H9 (cell line): Measurements from ENCODE around the gene PEX14. TPM values are rescaled to one million over a fixed set of nuclear protein-coding genes. Genes with fewer than 3 reads are reported as not detected.

Source experiments
- DNase-seq: peaks from one replicate; pipeline ENCODE4 v3.0.0-alpha.2; 2017
- H2AFZ ChIP-seq: one replicate; pipeline ENCODE4 v1.6.1; 2013; ENCODE audit warnings: mild to moderate bottlenecking, low read length, control low read depth, moderate library complexity
- H2AK5ac ChIP-seq: 2 replicates; pipeline ENCODE4 v1.6.1; 2013; ENCODE audit warnings: low read length, control low read depth, mixed read lengths; ENCODE audit not compliant: insufficient read length
- H2BK120ac ChIP-seq: one replicate; pipeline ENCODE4 v1.6.1; 2013; ENCODE audit warnings: low read depth, mild to moderate bottlenecking, low read length, control low read depth, inconsistent platforms; ENCODE audit not compliant: poor library complexity, severe bottlenecking
- H2BK12ac ChIP-seq: 2 replicates; pipeline ENCODE4 v1.6.1; 2013; ENCODE audit warnings: low read length, control low read depth, mixed read lengths, low read depth; ENCODE audit not compliant: insufficient read length
- H2BK15ac ChIP-seq: 2 replicates; pipeline ENCODE4 v1.6.1; 2013; ENCODE audit warnings: low read depth, low read length, control low read depth
- H2BK20ac ChIP-seq: one replicate; pipeline ENCODE4 v1.6.1; 2013; ENCODE audit warnings: low read depth, mild to moderate bottlenecking, low read length, control low read depth, inconsistent platforms; ENCODE audit not compliant: poor library complexity, severe bottlenecking
- H2BK5ac ChIP-seq: 2 replicates; pipeline ENCODE4 v1.6.1; 2013; ENCODE audit warnings: low read length, control low read depth, mixed read lengths; ENCODE audit not compliant: insufficient read length
- H3K14ac ChIP-seq: 2 replicates; pipeline ENCODE4 v1.6.1; 2013; ENCODE audit warnings: low read length, control low read depth; ENCODE audit not compliant: insufficient read depth
- H3K18ac ChIP-seq: 2 replicates; pipeline ENCODE4 v1.6.1; 2013; ENCODE audit warnings: low read depth, mild to moderate bottlenecking, mixed read lengths, low read length, control low read depth; ENCODE audit not compliant: insufficient read length
- H3K23ac ChIP-seq: 2 replicates; pipeline ENCODE4 v1.6.1; 2013; ENCODE audit warnings: low read length, control low read depth, mixed read lengths, low read depth; ENCODE audit not compliant: insufficient read length
- H3K23me2 ChIP-seq: 2 replicates; pipeline ENCODE4 v1.6.1; 2013; ENCODE audit warnings: low read depth, mild to moderate bottlenecking, mixed read lengths, low read length, control low read depth; ENCODE audit not compliant: insufficient read length, poor library complexity, severe bottlenecking
- H3K27ac ChIP-seq: 2 replicates; pipeline ENCODE4 v1.5.1; 2013; ENCODE audit warnings: low read length, control low read depth, mixed read lengths, low read depth; ENCODE audit not compliant: insufficient read length
- H3K27me3 ChIP-seq: 2 replicates; pipeline ENCODE4 v1.6.1; 2013; ENCODE audit warnings: low read length, control low read depth, inconsistent platforms; ENCODE audit not compliant: insufficient read depth
- H3K4ac ChIP-seq: 2 replicates; pipeline ENCODE4 v1.6.1; 2013; ENCODE audit warnings: low read depth, mild to moderate bottlenecking, control low read depth, inconsistent platforms, low read length, moderate library complexity
- H3K4me1 ChIP-seq: 2 replicates; pipeline ENCODE4 v1.6.1; 2013; ENCODE audit warnings: low read length, control low read depth, inconsistent platforms; ENCODE audit not compliant: insufficient read depth
- H3K4me2 ChIP-seq: 2 replicates; pipeline ENCODE4 v1.6.1; 2013; ENCODE audit warnings: low read length, control low read depth, mixed read lengths; ENCODE audit not compliant: insufficient read length, insufficient read depth
- H3K56ac ChIP-seq: 2 replicates; pipeline ENCODE4 v1.6.1; 2013; ENCODE audit warnings: low read depth, mild to moderate bottlenecking, mixed read lengths, low read length, control low read depth; ENCODE audit not compliant: insufficient read length
- H3K79me1 ChIP-seq: 2 replicates; pipeline ENCODE4 v1.6.1; 2013; ENCODE audit warnings: low read depth, mild to moderate bottlenecking, moderate library complexity, low read length, control low read depth, inconsistent platforms; ENCODE audit not compliant: insufficient read depth, poor library complexity, severe bottlenecking
- H3K79me2 ChIP-seq: 2 replicates; pipeline ENCODE4 v1.6.1; 2013; ENCODE audit warnings: low read length, control low read depth, inconsistent platforms; ENCODE audit not compliant: insufficient read depth
- H3K9ac ChIP-seq: 2 replicates; pipeline ENCODE4 v1.6.1; 2013; ENCODE audit warnings: low read length, control low read depth, mixed read lengths; ENCODE audit not compliant: insufficient read length; ENCODE audit errors: extremely low read depth
- H3K9me3 ChIP-seq: one replicate; pipeline ENCODE4 v1.6.1; 2013; ENCODE audit warnings: low read depth, low read length, inconsistent platforms; ENCODE audit not compliant: control insufficient read depth
- H3T11ph ChIP-seq: one replicate; pipeline ENCODE4 v1.6.1; 2013; ENCODE audit warnings: mild to moderate bottlenecking, low read length, control low read depth, inconsistent platforms
- H4K20me1 ChIP-seq: one replicate; pipeline ENCODE4 v1.6.1; 2013; ENCODE audit not compliant: control insufficient read depth, insufficient read length, insufficient read depth
- H4K5ac ChIP-seq: 2 replicates; pipeline ENCODE4 v1.6.1; 2013; ENCODE audit warnings: low read depth, mild to moderate bottlenecking, mixed read lengths, low read length, control low read depth; ENCODE audit not compliant: insufficient read length
- H4K8ac ChIP-seq: replicated peaks from 2 replicates; pipeline ENCODE4 v1.6.1; 2013; ENCODE audit warnings: low read length, control low read depth, mixed read lengths, low read depth; ENCODE audit not compliant: insufficient read length
- H4K91ac ChIP-seq: 2 replicates; pipeline ENCODE4 v1.6.1; 2013; ENCODE audit warnings: low read depth, mild to moderate bottlenecking, moderate library complexity, mixed read lengths, low read length, control low read depth; ENCODE audit not compliant: insufficient read length
- H3K27ac Mint-ChIP-seq, 3 experiments: 2 replicates in 2 of 3; 3 replicates in 1 of 3; pipeline ENCODE4 v1.8.0; 2020 to 2021; ENCODE audit warnings: mixed read lengths in 3 of 3, mild to moderate bottlenecking in 1 of 3, moderate library complexity in 1 of 3
- H3K27me3 Mint-ChIP-seq: 2 replicates; pipeline ENCODE4 v1.8.0; 2021; ENCODE audit warnings: low read depth, mild to moderate bottlenecking, moderate library complexity, mixed read lengths
- H3K36me3 Mint-ChIP-seq, 3 experiments: 2 replicates in 2 of 3; 3 replicates in 1 of 3; pipeline ENCODE4 v1.8.0; 2020 to 2021; ENCODE audit warnings: low read depth in 3 of 3, mixed read lengths in 3 of 3; ENCODE audit not compliant: insufficient read depth in 1 of 3
- H3K4me1 Mint-ChIP-seq, 2 experiments: 2 replicates each; pipeline ENCODE4 v1.8.0; 2020; ENCODE audit warnings: mixed read lengths in 2 of 2
- H3K4me3 Mint-ChIP-seq, 2 experiments: 2 replicates in 1 of 2; 3 replicates in 1 of 2; pipeline ENCODE4 v1.8.0; 2020 to 2021; ENCODE audit warnings: mild to moderate bottlenecking in 2 of 2, mixed read lengths in 2 of 2, moderate library complexity in 1 of 2
- H3K9me3 Mint-ChIP-seq, 2 experiments: 2 replicates in 1 of 2; 3 replicates in 1 of 2; pipeline ENCODE4 v1.8.0; 2020; ENCODE audit warnings: mild to moderate bottlenecking in 2 of 2, mixed read lengths in 2 of 2, moderate library complexity in 1 of 2
- WGBS: extraction: QIAGEN DNeasy Blood & Tissue Kit; methylation state at CpG from one replicate; pipeline ENCODE4 v1.1.7; 2013; ENCODE audit warnings: missing lambda C conversion rate, low lambda C conversion rate, mixed read lengths; ENCODE audit not compliant: insufficient read length; ENCODE audit errors: extremely low coverage; 5-methylcytosine and 5-hydroxymethylcytosine counted together
- total RNA-seq: library from RNA; stranded (reverse); gene quantifications from 2 replicates; pipeline ENCODE4 v1.2.1, GENCODE V29; 2021
- TF ChIP-seq, protein P1 (sequence below): fragments of 200-600 bp; sonication (generic); conservative IDR thresholded peaks from 3 replicates; pipeline ENCODE4 v1.8.0; 2021; ENCODE audit warnings: antibody characterized with exemption, mild to moderate bottlenecking

The PEX14 gene
- total RNA-seq, 1 experiment from 2014 or later: 23.9 TPM

DNA sequence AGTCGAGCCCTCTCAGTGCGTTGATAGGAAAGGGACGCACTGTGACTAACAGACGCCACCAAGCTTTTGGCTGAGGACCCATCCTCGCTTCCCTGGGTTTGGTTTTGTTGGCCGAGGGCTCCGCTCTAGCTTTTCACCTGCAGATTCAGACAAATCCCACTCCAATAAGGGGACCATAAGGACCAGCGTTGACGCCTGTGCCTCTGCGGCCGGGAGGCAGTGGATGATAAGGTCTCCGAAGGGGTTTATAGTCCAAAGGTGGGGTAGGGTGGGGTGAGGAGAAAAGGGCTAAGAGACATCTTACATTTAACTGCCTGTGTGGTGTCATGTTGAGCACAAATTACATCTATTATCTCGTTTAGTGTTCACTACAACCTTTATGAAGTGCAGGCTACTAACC lies 760 bp downstream of the PEX14 start:
- no peaks in the 10 kb centered on the region for H3K9me3 Mint-ChIP-seq
- peak overlapping the region; percentile 65 for H3K9ac ChIP-seq
- no peaks in the 10 kb centered on the region for H3K27me3 Mint-ChIP-seq
- no CpG with 5 or more reads among the region's 13 CpGs for WGBS
- H4K8ac ChIP-seq: no peak overlapping the region
- H4K91ac ChIP-seq: no peak overlapping the region
- no peak overlapping the region for H3K14ac ChIP-seq
- peaks cover 6% of the 10 kb centered on the region for H3K23me2 ChIP-seq
- no peak overlapping the region for H3K23ac ChIP-seq
- no peak overlapping the region for H3K56ac ChIP-seq
- H3K9me3 ChIP-seq: no peaks in the 10 kb centered on the region
- no peak overlapping the region for H2BK120ac ChIP-seq
- no peak overlapping the region for H4K5ac ChIP-seq
- peaks cover 2% of the 10 kb centered on the region for H3K79me1 ChIP-seq
- H3K36me3 Mint-ChIP-seq: peaks cover 3 to 6% (median 5%) of the 10 kb centered on the region in 3 experiments; a peak in 5 of 7 replicates
- peaks cover 22 to 24% of the 10 kb centered on the region in 2 experiments for H3K4me1 Mint-ChIP-seq
- no peak overlapping the region for H3K18ac ChIP-seq
- no peak overlapping the region for H2AK5ac ChIP-seq
- TF ChIP-seq, protein P1, sequence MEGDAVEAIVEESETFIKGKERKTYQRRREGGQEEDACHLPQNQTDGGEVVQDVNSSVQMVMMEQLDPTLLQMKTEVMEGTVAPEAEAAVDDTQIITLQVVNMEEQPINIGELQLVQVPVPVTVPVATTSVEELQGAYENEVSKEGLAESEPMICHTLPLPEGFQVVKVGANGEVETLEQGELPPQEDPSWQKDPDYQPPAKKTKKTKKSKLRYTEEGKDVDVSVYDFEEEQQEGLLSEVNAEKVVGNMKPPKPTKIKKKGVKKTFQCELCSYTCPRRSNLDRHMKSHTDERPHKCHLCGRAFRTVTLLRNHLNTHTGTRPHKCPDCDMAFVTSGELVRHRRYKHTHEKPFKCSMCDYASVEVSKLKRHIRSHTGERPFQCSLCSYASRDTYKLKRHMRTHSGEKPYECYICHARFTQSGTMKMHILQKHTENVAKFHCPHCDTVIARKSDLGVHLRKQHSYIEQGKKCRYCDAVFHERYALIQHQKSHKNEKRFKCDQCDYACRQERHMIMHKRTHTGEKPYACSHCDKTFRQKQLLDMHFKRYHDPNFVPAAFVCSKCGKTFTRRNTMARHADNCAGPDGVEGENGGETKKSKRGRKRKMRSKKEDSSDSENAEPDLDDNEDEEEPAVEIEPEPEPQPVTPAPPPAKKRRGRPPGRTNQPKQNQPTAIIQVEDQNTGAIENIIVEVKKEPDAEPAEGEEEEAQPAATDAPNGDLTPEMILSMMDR: no peak
- H4K20me1 ChIP-seq: no peaks in the 10 kb centered on the region
- H3K4me3 Mint-ChIP-seq: peak overlapping the region; percentile 94 to 97
- H3K4me2 ChIP-seq: peak overlapping the region; percentile 80
- no peak overlapping the region for H2BK20ac ChIP-seq
- H3K27me3 ChIP-seq: no peaks in the 10 kb centered on the region
- no peak overlapping the region for H3T11ph ChIP-seq
- no peak overlapping the region for H3K4ac ChIP-seq
- H2BK5ac ChIP-seq: no peak overlapping the region
- H3K4me1 ChIP-seq: peaks cover 2% of the 10 kb centered on the region; the same call in 1 of the 2 replicates
- H3K27ac ChIP-seq: no peak overlapping the region
- peak overlapping the region; percentile 92 to 99 (median 97) for H3K27ac Mint-ChIP-seq
- H2BK12ac ChIP-seq: no peak overlapping the region
- no peak for DNase-seq
- H2BK15ac ChIP-seq: no peak overlapping the region
- H2AFZ ChIP-seq: no peak overlapping the region
- H3K79me2 ChIP-seq: peaks cover 8% of the 10 kb centered on the region; the same call in 1 of the 2 replicates
